HL-60 (cell line): ENCODE data around the gene FOXP4.

Experiments used
- DNase-seq, 2 experiments: peaks; one replicate each; pipeline ENCODE4 v3.0.0-alpha.2; 2010 to 2020; ENCODE audit warnings: low read depth in 1 of 2, low spot score in 1 of 2
- H3K27ac ChIP-seq: fragments of 250-450 bp; sonication (Bioruptor Pico); replicated peaks from 2 replicates; pipeline ENCODE4 v1.5.1; 2020; ENCODE audit warnings: mild to moderate bottlenecking, moderate library complexity
- H3K27me3 ChIP-seq: fragments of 250-450 bp; sonication (Bioruptor Pico); 2 replicates; pipeline ENCODE4 v1.5.1; 2021; ENCODE audit warnings: mild to moderate bottlenecking, moderate library complexity; ENCODE audit not compliant: insufficient read depth, poor library complexity, severe bottlenecking
- H3K4me3 ChIP-seq: replicated peaks from 2 replicates; pipeline ENCODE4 v1.5.1; 2011; ENCODE audit warnings: mild to moderate bottlenecking, control low read depth, low read length; ENCODE audit not compliant: insufficient read depth
- GABPA ChIP-seq: IDR thresholded peaks from 2 replicates; pipeline ENCODE4 v1.6.1; 2012; ENCODE audit warnings: low read depth
- POLR2AphosphoS5 ChIP-seq: IDR thresholded peaks from 2 replicates; pipeline ENCODE4 v1.6.1; 2012; ENCODE audit warnings: low read depth
- SPI1 ChIP-seq: IDR thresholded peaks from 2 replicates; pipeline ENCODE4 v1.6.1; 2012; ENCODE audit warnings: low read depth, mild to moderate bottlenecking, borderline replicate concordance
- TF ChIP-seq, protein P1 (sequence below): IDR thresholded peaks from 2 replicates; pipeline ENCODE4 v1.6.1; 2012; ENCODE audit warnings: low read depth; ENCODE audit not compliant: insufficient replicate concordance
- TF ChIP-seq, protein P2 (sequence below): IDR thresholded peaks from one replicate; pipeline ENCODE4 v1.5.1; 2011; ENCODE audit warnings: low read length, control low read depth, inconsistent platforms; ENCODE audit not compliant: insufficient read depth

The FOXP4 gene

DNA sequence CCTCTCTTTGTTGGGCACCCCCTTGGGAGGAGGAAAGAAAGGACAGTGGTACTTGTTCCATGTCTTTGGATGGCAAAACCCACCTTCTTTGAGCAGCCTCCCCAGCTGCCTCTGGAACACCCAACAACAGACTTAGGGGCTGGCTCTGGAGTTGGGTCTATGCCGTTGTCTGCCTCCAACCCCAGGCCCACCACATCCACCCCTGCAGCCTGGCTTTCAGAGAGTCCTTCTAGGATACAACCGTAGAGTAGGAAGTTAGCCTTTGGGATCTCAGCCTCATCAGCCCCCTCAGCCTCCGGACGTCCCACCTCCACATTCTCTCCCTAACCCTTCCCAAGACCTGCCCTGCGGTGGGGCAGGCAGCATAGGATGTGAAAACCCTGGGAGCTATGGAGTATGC, 36.4 kb downstream of the FOXP4 start:
- TF ChIP-seq GABPA: no peak
- TF ChIP-seq, protein P1, sequence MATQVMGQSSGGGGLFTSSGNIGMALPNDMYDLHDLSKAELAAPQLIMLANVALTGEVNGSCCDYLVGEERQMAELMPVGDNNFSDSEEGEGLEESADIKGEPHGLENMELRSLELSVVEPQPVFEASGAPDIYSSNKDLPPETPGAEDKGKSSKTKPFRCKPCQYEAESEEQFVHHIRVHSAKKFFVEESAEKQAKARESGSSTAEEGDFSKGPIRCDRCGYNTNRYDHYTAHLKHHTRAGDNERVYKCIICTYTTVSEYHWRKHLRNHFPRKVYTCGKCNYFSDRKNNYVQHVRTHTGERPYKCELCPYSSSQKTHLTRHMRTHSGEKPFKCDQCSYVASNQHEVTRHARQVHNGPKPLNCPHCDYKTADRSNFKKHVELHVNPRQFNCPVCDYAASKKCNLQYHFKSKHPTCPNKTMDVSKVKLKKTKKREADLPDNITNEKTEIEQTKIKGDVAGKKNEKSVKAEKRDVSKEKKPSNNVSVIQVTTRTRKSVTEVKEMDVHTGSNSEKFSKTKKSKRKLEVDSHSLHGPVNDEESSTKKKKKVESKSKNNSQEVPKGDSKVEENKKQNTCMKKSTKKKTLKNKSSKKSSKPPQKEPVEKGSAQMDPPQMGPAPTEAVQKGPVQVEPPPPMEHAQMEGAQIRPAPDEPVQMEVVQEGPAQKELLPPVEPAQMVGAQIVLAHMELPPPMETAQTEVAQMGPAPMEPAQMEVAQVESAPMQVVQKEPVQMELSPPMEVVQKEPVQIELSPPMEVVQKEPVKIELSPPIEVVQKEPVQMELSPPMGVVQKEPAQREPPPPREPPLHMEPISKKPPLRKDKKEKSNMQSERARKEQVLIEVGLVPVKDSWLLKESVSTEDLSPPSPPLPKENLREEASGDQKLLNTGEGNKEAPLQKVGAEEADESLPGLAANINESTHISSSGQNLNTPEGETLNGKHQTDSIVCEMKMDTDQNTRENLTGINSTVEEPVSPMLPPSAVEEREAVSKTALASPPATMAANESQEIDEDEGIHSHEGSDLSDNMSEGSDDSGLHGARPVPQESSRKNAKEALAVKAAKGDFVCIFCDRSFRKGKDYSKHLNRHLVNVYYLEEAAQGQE: no peak
- TF ChIP-seq SPI1: no peak
- TF ChIP-seq POLR2AphosphoS5: no peak
- TF ChIP-seq, protein P2, sequence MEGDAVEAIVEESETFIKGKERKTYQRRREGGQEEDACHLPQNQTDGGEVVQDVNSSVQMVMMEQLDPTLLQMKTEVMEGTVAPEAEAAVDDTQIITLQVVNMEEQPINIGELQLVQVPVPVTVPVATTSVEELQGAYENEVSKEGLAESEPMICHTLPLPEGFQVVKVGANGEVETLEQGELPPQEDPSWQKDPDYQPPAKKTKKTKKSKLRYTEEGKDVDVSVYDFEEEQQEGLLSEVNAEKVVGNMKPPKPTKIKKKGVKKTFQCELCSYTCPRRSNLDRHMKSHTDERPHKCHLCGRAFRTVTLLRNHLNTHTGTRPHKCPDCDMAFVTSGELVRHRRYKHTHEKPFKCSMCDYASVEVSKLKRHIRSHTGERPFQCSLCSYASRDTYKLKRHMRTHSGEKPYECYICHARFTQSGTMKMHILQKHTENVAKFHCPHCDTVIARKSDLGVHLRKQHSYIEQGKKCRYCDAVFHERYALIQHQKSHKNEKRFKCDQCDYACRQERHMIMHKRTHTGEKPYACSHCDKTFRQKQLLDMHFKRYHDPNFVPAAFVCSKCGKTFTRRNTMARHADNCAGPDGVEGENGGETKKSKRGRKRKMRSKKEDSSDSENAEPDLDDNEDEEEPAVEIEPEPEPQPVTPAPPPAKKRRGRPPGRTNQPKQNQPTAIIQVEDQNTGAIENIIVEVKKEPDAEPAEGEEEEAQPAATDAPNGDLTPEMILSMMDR: no peak
- no peak for DNase-seq
- H3K4me3 ChIP-seq: no peak overlapping the region
- H3K27me3 ChIP-seq: no peaks in the 10 kb centered on the region
- H3K27ac ChIP-seq: no peak overlapping the region

DNA sequence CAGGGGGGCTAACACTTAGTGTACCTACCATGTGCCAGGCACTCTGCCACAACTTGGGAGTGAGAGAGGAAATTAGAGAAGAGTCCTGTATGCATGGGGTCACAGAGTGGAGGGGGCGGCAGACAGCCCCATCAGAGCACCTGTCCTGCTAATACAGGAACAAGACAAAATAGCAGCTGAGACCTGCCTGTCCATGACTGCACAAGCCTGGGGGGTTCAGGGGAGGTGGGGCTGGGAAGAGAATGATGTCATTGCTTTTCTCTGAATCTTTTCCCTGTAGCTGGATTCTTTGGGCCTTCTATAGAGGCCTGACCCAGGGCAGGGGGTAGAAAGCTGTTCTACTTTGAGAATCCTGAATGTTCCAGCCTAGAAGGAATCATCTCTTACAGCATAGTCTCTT, 37.4 kb downstream of the FOXP4 start:
- TF ChIP-seq SPI1: no peak
- TF ChIP-seq GABPA: no peak
- TF ChIP-seq, protein P1: no peak
- TF ChIP-seq, protein P2: no peak
- no peak for TF ChIP-seq POLR2AphosphoS5
- Histone ChIP-seq H3K27me3 (no peaks in the 10 kb centered on the region), H3K27ac (no peak overlapping the region), H3K4me3 (no peak overlapping the region)
- DNase-seq: no peak

DNA sequence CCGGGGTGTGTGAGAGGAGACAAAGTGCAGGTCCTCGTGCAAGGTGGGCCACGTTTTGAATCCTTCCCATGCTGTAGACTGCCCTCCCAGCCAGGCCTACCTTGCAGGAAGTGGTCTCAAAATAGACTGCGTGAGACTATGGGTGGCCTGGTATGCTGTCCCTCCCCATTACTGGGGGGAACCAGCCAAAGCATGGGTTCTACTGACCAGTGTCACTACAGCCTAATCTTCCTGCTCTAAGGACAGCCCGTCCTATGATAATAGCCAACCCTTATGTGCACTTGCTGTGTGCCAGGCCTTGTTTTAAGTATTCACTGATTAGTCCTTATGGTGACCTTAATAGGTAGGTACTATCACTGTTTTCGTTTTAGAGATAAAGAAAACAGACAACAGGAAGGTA, 38.0 kb downstream of the FOXP4 start:
- H3K27ac ChIP-seq: no peak overlapping the region
- H3K27me3 ChIP-seq: no peaks in the 10 kb centered on the region
- DNase-seq: no peak
- H3K4me3 ChIP-seq: no peak overlapping the region
- no peak for TF ChIP-seq SPI1
- TF ChIP-seq POLR2AphosphoS5: no peak
- TF ChIP-seq, protein P1: no peak
- TF ChIP-seq, protein P2: no peak
- no peak for TF ChIP-seq GABPA
